Right lobe of liver (tissue), 4 donors: ENCODE measurements around the gene BAHCC1.

Experiments used
- POLR2A ChIP-seq: fragments of 450-650 bp; IDR thresholded peaks from one replicate; pipeline ENCODE4 v1.6.1; 2017; ENCODE audit warnings: antibody characterized with exemption, mild to moderate bottlenecking
- TF ChIP-seq, protein P1 (sequence below), 4 donors: fragments of 200-600 bp in 3 of 4; fragments of 450-650 bp in 1 of 4; IDR thresholded peaks; one replicate each; pipeline versions ENCODE4 v1.5.1 to v1.8.0; 2016 to 2022; ENCODE audit warnings: antibody characterized with exemption in 4 of 4, mild to moderate bottlenecking in 2 of 4
- donor health status: DM: no; HTN: no; CAD: no.
- donor health status: DM: no; HTN: no; CAD: no.
- donor health status: DM: no; HTN: yes; CAD: no.

GRCh38 chr17:81413497-81414135 is 18.4 kb downstream of the BAHCC1 start:
- TF ChIP-seq, protein P1, sequence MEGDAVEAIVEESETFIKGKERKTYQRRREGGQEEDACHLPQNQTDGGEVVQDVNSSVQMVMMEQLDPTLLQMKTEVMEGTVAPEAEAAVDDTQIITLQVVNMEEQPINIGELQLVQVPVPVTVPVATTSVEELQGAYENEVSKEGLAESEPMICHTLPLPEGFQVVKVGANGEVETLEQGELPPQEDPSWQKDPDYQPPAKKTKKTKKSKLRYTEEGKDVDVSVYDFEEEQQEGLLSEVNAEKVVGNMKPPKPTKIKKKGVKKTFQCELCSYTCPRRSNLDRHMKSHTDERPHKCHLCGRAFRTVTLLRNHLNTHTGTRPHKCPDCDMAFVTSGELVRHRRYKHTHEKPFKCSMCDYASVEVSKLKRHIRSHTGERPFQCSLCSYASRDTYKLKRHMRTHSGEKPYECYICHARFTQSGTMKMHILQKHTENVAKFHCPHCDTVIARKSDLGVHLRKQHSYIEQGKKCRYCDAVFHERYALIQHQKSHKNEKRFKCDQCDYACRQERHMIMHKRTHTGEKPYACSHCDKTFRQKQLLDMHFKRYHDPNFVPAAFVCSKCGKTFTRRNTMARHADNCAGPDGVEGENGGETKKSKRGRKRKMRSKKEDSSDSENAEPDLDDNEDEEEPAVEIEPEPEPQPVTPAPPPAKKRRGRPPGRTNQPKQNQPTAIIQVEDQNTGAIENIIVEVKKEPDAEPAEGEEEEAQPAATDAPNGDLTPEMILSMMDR (IDR thresholded peaks at IDR 0.05): no peak
- no peak for TF ChIP-seq POLR2A
